ENCODE data around the gene LIME1. TPM values are rescaled to one million over a fixed set of nuclear protein-coding genes. Genes with fewer than 3 reads are reported as not detected.
A peak's percentile ranks its signal among the peaks of the same experiment; 100 is the strongest.

LIME1 gene
- total RNA-seq, 1 experiment from 2014 or later: 27.4 TPM

DNA sequence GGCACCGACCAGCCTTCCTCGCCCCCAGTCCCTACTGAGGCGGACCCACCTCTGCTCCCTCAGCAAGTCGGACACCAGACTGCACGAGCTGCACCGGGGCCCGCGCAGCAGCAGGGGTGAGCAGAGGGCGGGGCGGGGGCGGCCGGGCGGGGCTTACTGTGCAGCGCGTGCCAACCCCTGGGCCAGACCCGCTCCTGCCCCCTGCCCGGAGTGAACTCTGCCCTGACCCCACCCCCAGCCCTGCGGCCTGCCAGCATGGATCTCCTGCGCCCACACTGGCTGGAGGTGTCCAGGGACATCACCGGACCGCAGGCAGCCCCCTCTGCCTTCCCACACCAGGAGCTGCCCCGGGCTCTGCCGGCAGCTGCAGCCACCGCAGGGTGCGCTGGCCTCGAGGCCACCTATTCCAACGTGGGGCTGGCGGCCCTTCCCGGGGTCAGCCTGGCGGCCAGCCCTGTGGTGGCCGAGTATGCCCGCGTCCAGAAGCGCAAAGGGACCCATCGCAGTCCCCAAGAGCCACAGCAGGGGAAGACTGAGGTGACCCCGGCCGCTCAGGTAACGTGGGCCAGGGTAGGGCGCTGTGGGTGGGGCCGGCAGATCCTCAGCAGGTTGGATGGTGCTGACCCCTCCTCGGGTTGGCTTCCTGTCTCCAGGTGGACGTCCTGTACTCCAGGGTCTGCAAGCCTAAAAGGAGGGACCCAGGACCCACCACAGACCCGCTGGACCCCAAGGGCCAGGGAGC lies 1.7 kb downstream of the LIME1 start:
- RAD21 ChIA-PET (ENCODE audit: low non-redundant PET in 1 of 2, low total read pairs in 2 of 2, uncharacterized antibody in 2 of 2, unreplicated experiment in 2 of 2): interaction anchor here in 1 of 2 experiments (0.6 kb wide), 1 partner anchor 27 kb away, joined by 3 read pairs; no protein-coding TSS in a partner anchor
- H3K79me2 ChIP-seq (ENCODE audit: insufficient read depth, low read length): peaks cover 26% of the 10 kb centered on the region
- BruUV-seq (replicated peaks): no TSS peak
- POLR2A ChIA-PET: no interaction called here
- peak overlapping the region; percentile 84 for H3K27ac ChIP-seq (ENCODE audit: low read depth, low read length)
- peaks cover 3 to 22% of the 10 kb centered on the region in 2 experiments; a peak in 2 of 4 replicates for H3K36me3 ChIP-seq (ENCODE audit: control insufficient read depth in 1 of 2, insufficient read depth in 2 of 2, low read length in 2 of 2)
- peak overlapping the region; percentile 56; the same call in 1 of the 2 replicates for H3K9ac ChIP-seq (ENCODE audit: low read length)
- ATAC-seq: no peak
- peaks cover 20 to 50% of the 10 kb centered on the region in 2 experiments; a peak in 3 of 4 replicates for H3K4me1 ChIP-seq (ENCODE audit: control insufficient read depth in 1 of 2, insufficient read depth in 2 of 2, low read length in 2 of 2)
- TF ChIP-seq POLR2AphosphoS5 (IDR thresholded peaks at IDR 0.05; ENCODE audit: low read depth, low read length): no peak
- TF ChIP-seq, protein P1, sequence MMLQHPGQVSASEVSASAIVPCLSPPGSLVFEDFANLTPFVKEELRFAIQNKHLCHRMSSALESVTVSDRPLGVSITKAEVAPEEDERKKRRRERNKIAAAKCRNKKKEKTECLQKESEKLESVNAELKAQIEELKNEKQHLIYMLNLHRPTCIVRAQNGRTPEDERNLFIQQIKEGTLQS (IDR thresholded peaks at IDR 0.05): no peak
- no peak for TF ChIP-seq FOSL1 (IDR thresholded peaks at IDR 0.05; ENCODE audit: low read depth)
- no peak for TF ChIP-seq SP1 (IDR thresholded peaks at IDR 0.05; ENCODE audit: low read depth)
- TF ChIP-seq ELF1 (IDR thresholded peaks at IDR 0.05; ENCODE audit: borderline replicate concordance, low read depth): no peak
- peak overlapping the region; percentile 66 for H3K4me2 ChIP-seq (ENCODE audit: low read length)
- H3K4me3 ChIP-seq (replicated peaks in 1 of 2; ENCODE audit: low read depth in 1 of 2, low read length in 2 of 2): peak overlapping the region; percentile 42 to 52; a peak in 3 of 4 replicates
- no peaks in the 10 kb centered on the region for H3K9me3 ChIP-seq (ENCODE audit: control insufficient read depth in 1 of 2, insufficient read depth in 1 of 2, low read depth in 1 of 2, low read length in 2 of 2)
- intact Hi-C loops (cut with micrococcal nuclease): loop anchor here (10.0 kb wide), 1 partner anchor 127 kb away; the partner anchor contains the start of genes ABHD16B and TPD52L2
- H2AFZ ChIP-seq (ENCODE audit: low read depth, low read length, poor library complexity, severe bottlenecking): no peak overlapping the region
- H3K27me3 ChIP-seq (ENCODE audit: insufficient read depth, low read length): no peaks in the 10 kb centered on the region
- no peaks in the 10 kb centered on the region for H3K9me2 ChIP-seq (ENCODE audit: insufficient read depth)
- H4K20me1 ChIP-seq (ENCODE audit: insufficient read depth): no peaks in the 10 kb centered on the region
- CTCF ChIA-PET: no interaction called here
- no peak for DNase-seq (ENCODE audit: low read depth, low spot score)

DNA sequence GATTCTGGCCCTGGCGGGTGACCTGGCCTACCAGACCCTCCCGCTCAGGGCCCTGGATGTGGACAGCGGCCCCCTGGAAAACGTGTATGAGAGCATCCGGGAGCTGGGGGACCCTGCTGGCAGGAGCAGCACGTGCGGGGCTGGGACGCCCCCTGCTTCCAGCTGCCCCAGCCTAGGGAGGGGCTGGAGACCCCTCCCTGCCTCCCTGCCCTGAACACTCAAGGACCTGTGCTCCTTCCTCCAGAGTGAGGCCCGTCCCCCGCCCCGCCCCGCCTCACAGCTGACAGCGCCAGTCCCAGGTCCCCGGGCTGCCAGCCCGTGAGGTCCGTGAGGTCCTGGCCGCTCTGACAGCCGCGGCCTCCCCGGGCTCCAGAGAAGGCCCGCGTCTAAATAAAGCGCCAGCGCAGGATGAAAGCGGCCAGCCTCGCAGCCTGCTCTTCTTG lies 2.2 kb downstream of the LIME1 start:
- CTCF ChIA-PET: no interaction called here
- H3K27ac ChIP-seq (ENCODE audit: low read depth, low read length): peak overlapping the region; percentile 67

More for the DNA sequence above, 2.2 kb downstream of the LIME1 start:
- Histone ChIP-seq H4K20me1 (ENCODE audit: insufficient read depth) (no peaks in the 10 kb centered on the region), H2AFZ (ENCODE audit: low read depth, low read length, poor library complexity, severe bottlenecking) (no peak overlapping the region), H3K79me2 (ENCODE audit: insufficient read depth, low read length) (peaks cover 21% of the 10 kb centered on the region), H3K4me1 (ENCODE audit: control insufficient read depth in 1 of 2, insufficient read depth in 2 of 2, low read length in 2 of 2) (peaks cover 20 to 50% of the 10 kb centered on the region in 2 experiments; a peak in 3 of 4 replicates), H3K4me3 (replicated peaks in 1 of 2; ENCODE audit: low read depth in 1 of 2, low read length in 2 of 2) (no peak overlapping the region), H3K9me3 (ENCODE audit: control insufficient read depth in 1 of 2, insufficient read depth in 1 of 2, low read depth in 1 of 2, low read length in 2 of 2) (no peaks in the 10 kb centered on the region), H3K9me2 (ENCODE audit: insufficient read depth) (no peaks in the 10 kb centered on the region), H3K9ac (ENCODE audit: low read length) (peak overlapping the region; percentile 52), H3K4me2 (ENCODE audit: low read length) (peak overlapping the region; percentile 66), H3K36me3 (ENCODE audit: control insufficient read depth in 1 of 2, insufficient read depth in 2 of 2, low read length in 2 of 2) (peaks cover 3 to 28% of the 10 kb centered on the region in 2 experiments; a peak in 2 of 4 replicates), H3K27me3 (ENCODE audit: insufficient read depth, low read length) (no peaks in the 10 kb centered on the region)
- ChIA-PET POLR2A (no interaction called here), RAD21 (ENCODE audit: low non-redundant PET in 1 of 2, low total read pairs in 2 of 2, uncharacterized antibody in 2 of 2, unreplicated experiment in 2 of 2) (no interaction called here)
- DNase-seq (ENCODE audit: low read depth, low spot score): no peak
- intact Hi-C loops (cut with micrococcal nuclease): loop anchor here (10.0 kb wide), 1 partner anchor 126 kb away; the partner anchor contains the start of genes ABHD16B and TPD52L2
- no peak for ATAC-seq
- BruUV-seq (replicated peaks): no TSS peak
- TF ChIP-seq SIN3A (IDR thresholded peaks at IDR 0.05; ENCODE audit: low read depth) (no peak), SRF (IDR thresholded peaks at IDR 0.05; ENCODE audit: low read depth) (no peak), CEBPB (IDR thresholded peaks at IDR 0.05; ENCODE audit: low read depth) (no peak), EZH2phosphoT487 (IDR thresholded peaks at IDR 0.05; ENCODE audit: borderline replicate concordance) (no peak), ZFX (IDR thresholded peaks at IDR 0.05) (no peak), JUND (IDR thresholded peaks at IDR 0.05) (no peak), ELF1 (IDR thresholded peaks at IDR 0.05; ENCODE audit: borderline replicate concordance, low read depth) (no peak), POLR2A (IDR thresholded peaks at IDR 0.05; ENCODE audit: borderline replicate concordance, extremely low read depth, insufficient read depth, insufficient read length) (no peak), FOSL1 (IDR thresholded peaks at IDR 0.05; ENCODE audit: low read depth) (no peak), RAD21 (IDR thresholded peaks at IDR 0.05; ENCODE audit: low read depth) (no peak), ZNF274 (IDR thresholded peaks at IDR 0.05; ENCODE audit: low read depth, low read length) (no peak), YY1 (IDR thresholded peaks at IDR 0.05; ENCODE audit: extremely low read depth, insufficient replicate concordance, low read depth, low read length) (no peak), CBX3 (IDR thresholded peaks at IDR 0.05; ENCODE audit: low read depth) (no peak)
- TF ChIP-seq, protein P2, sequence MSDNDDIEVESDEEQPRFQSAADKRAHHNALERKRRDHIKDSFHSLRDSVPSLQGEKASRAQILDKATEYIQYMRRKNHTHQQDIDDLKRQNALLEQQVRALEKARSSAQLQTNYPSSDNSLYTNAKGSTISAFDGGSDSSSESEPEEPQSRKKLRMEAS (IDR thresholded peaks at IDR 0.05): no peak
- TF ChIP-seq, protein P3, sequence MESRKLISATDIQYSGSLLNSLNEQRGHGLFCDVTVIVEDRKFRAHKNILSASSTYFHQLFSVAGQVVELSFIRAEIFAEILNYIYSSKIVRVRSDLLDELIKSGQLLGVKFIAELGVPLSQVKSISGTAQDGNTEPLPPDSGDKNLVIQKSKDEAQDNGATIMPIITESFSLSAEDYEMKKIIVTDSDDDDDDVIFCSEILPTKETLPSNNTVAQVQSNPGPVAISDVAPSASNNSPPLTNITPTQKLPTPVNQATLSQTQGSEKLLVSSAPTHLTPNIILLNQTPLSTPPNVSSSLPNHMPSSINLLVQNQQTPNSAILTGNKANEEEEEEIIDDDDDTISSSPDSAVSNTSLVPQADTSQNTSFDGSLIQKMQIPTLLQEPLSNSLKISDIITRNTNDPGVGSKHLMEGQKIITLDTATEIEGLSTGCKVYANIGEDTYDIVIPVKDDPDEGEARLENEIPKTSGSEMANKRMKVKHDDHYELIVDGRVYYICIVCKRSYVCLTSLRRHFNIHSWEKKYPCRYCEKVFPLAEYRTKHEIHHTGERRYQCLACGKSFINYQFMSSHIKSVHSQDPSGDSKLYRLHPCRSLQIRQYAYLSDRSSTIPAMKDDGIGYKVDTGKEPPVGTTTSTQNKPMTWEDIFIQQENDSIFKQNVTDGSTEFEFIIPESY (IDR thresholded peaks at IDR 0.05; ENCODE audit: extremely low read depth, insufficient replicate concordance, low read length): no peak
- TF ChIP-seq, protein P1 (IDR thresholded peaks at IDR 0.05): no peak
